GM18505 (cell line): ENCODE results near the gene CD69.
"Not testable (repeated sequence)": the region's sequence is repeated elsewhere in the genome, so short reads cannot be mapped to it uniquely, and the experiment has no call there.

ENCODE experiments used
- ATAC-seq: cut with Tn5 transposase; IDR thresholded peaks from one replicate; pipeline ENCODE4 v1.9.1; 2021; ENCODE audit not compliant: unreplicated experiment
- POLR2A ChIP-seq: IDR thresholded peaks from 4 replicates; pipeline ENCODE4 v1.6.1; 2011; ENCODE audit warnings: borderline replicate concordance; ENCODE audit not compliant: insufficient read depth, insufficient read length; ENCODE audit errors: extremely low read depth

Gene CD69

DNA sequence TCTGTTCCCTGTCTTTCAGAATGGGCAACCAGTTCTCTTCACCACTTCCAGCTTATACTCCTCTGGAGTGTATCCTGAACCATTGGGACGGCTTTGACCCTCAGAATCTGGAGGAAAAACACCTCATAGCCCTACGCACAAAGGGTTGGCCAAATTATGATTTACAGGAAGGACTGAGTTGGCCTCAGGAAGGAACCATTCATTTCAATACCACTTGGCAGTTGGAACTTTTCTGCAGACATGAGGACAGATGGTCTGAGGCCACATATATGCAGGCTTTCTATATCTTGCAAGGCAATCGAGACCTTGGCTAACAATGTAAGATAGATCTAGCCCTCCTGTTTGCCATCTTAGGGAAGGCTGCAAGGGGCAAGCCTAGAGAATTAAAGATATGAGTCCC, 51.8 kb downstream of the CD69 start:
- no peak for TF ChIP-seq POLR2A
- no peak for ATAC-seq

GRCh38 chr12:9707864-9708808, 52.6 kb downstream of the CD69 start:
- TF ChIP-seq POLR2A: no peak
- ATAC-seq: no peak

DNA sequence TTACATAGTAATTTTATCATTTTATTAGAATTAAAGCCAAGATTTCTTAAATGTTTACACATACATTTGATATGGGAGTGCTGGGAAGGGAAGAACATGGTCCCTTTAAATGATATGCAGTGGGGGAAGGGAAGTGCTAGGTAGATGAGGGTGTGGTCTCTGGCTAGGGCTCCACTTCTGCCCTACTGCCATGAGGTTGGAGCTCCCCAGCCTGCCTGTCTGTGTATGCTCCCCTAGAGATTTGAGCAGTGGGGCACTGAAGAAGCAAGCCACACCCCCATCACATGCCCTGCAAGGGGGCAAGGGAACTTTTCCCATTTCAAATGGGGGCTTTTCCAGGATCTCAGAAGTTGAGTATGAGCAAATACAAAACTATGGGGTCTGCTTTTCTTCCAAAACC, 53.3 kb downstream of the CD69 start:
- TF ChIP-seq POLR2A: no peak
- no peak for ATAC-seq

DNA sequence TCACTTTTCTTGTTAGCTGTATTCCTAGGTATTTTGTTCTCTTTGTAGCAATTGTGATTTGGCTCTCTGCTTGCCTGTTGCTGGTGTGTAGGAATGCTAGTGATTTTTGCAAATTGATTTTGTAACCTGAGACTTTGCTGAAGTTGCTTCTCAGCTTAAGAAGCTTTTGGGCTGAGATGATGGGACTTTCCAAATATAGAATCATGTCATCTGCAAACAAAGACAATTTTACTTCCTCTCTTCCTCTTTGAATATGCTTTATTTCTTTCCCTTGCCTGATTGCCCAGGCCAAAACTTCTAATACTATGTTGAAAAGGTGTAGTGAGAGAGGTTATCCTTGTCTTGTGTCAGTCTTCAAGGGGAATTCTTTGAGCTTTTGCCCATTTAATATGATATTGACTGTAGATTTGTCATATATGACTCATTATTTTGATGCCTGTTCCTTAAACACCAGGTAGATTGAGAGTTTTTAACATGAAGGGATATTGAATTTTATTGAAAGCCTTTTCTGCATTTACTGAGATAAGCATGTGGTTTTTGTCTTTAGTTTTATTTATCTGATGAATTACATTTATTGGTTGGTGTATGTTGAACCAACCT, 54.5 kb downstream of the CD69 start:
- TF ChIP-seq POLR2A: no peak
- ATAC-seq: no peak

DNA sequence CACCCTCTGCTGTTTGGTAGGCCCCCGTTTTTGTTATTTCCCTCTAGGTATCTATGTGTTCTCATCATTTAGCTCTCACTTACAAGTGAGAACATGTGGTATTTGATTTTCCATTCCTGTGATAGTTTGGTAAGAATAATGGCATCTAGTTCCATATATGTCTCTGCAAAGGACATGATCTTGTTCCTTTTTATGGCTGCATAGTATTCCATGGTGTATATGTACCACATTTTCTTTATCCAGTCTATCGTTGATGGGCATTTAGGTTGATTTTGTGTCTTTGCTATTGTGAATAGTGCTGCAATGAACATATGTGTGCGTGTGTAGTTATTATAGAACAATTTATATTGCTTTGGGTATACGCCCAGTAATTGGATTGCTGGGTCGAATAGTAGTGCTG, 56.1 kb downstream of the CD69 start:
- not testable (repeated sequence) for ATAC-seq
